Nephron progenitor cell (in vitro differentiated cells): ENCODE measurements around the gene GRM1.

Source experiments
- DNase-seq: peaks from one replicate; pipeline ENCODE4 v3.0.0; 2021
- H3K27ac Mint-ChIP-seq: 2 replicates; pipeline ENCODE4 v1.8.0; 2021; ENCODE audit warnings: mild to moderate bottlenecking, moderate library complexity, mixed read lengths
- H3K27me3 Mint-ChIP-seq: 2 replicates; pipeline ENCODE4 v1.8.0; 2021; ENCODE audit warnings: mild to moderate bottlenecking, low read depth, mixed read lengths; ENCODE audit not compliant: poor library complexity
- H3K36me3 Mint-ChIP-seq: 2 replicates; pipeline ENCODE4 v1.8.0; 2021; ENCODE audit warnings: low read depth, mixed read lengths
- H3K4me1 Mint-ChIP-seq: 2 replicates; pipeline ENCODE4 v1.8.0; 2021; ENCODE audit warnings: mixed read lengths
- H3K4me3 Mint-ChIP-seq: 2 replicates; pipeline ENCODE4 v1.8.0; 2021; ENCODE audit warnings: mild to moderate bottlenecking, moderate library complexity, mixed read lengths
- H3K9me3 Mint-ChIP-seq: 2 replicates; pipeline ENCODE4 v1.8.0; 2021; ENCODE audit warnings: mild to moderate bottlenecking, moderate library complexity, mixed read lengths
- CTCF ChIP-seq: fragments of 200-600 bp; sonication (generic); IDR thresholded peaks from 2 replicates; pipeline ENCODE4 v1.5.0; 2021; ENCODE audit warnings: antibody characterized with exemption

Gene GRM1

GRCh38 chr6:146087386-146087785 lies 58.5 kb downstream of the GRM1 start:
- DNase-seq: no peak
- H3K4me3 Mint-ChIP-seq: no peak overlapping the region

GRCh38 chr6:146090474-146090873 lies 61.6 kb downstream of the GRM1 start:
- Mint-ChIP-seq H3K27me3 (peaks cover 3% of the 10 kb centered on the region), H3K27ac (no peak overlapping the region), H3K4me3 (no peak overlapping the region), H3K9me3 (no peaks in the 10 kb centered on the region), H3K4me1 (no peaks in the 10 kb centered on the region), H3K36me3 (no peaks in the 10 kb centered on the region)
- no peak for TF ChIP-seq CTCF
- DNase-seq: no peak

More at GRCh38 chr6:146087386-146087785, 58.5 kb downstream of the GRM1 start:
- H3K27ac Mint-ChIP-seq: no peak overlapping the region
- H3K9me3 Mint-ChIP-seq: no peaks in the 10 kb centered on the region
- no peaks in the 10 kb centered on the region for H3K4me1 Mint-ChIP-seq
- H3K36me3 Mint-ChIP-seq: no peaks in the 10 kb centered on the region
- peaks cover 2% of the 10 kb centered on the region for H3K27me3 Mint-ChIP-seq
- no peak for TF ChIP-seq CTCF

GRCh38 chr6:146092961-146093686 lies 64.3 kb downstream of the GRM1 start:
- no peaks in the 10 kb centered on the region for H3K4me1 Mint-ChIP-seq
- no peak for DNase-seq
- H3K27me3 Mint-ChIP-seq: peaks cover 4% of the 10 kb centered on the region
- H3K27ac Mint-ChIP-seq: no peak overlapping the region
- TF ChIP-seq CTCF: no peak
- no peaks in the 10 kb centered on the region for H3K36me3 Mint-ChIP-seq
- H3K9me3 Mint-ChIP-seq: no peaks in the 10 kb centered on the region
- no peak overlapping the region for H3K4me3 Mint-ChIP-seq

GRCh38 chr6:146095481-146095880 lies 66.6 kb downstream of the GRM1 start:
- no peaks in the 10 kb centered on the region for H3K9me3 Mint-ChIP-seq
- H3K27ac Mint-ChIP-seq: no peak overlapping the region
- TF ChIP-seq CTCF: no peak
- no peaks in the 10 kb centered on the region for H3K36me3 Mint-ChIP-seq
- H3K27me3 Mint-ChIP-seq: peaks cover 4% of the 10 kb centered on the region
- H3K4me3 Mint-ChIP-seq: no peak overlapping the region
- DNase-seq: no peak
- no peaks in the 10 kb centered on the region for H3K4me1 Mint-ChIP-seq

- peaks cover 4% of the 10 kb centered on the region for H3K27me3 Mint-ChIP-seq
- H3K36me3 Mint-ChIP-seq: no peaks in the 10 kb centered on the region
- DNase-seq: no peak
- no peak for TF ChIP-seq CTCF
- H3K9me3 Mint-ChIP-seq: no peaks in the 10 kb centered on the region
- H3K27ac Mint-ChIP-seq: no peak overlapping the region
- H3K4me3 Mint-ChIP-seq: no peak overlapping the region
- no peaks in the 10 kb centered on the region for H3K4me1 Mint-ChIP-seq
These were observed 68.7 kb downstream of the GRM1 start for GRCh38 chr6:146097586-146097985.

GRCh38 chr6:146100776-146101175 lies 71.9 kb downstream of the GRM1 start:
- DNase-seq: no peak
- Mint-ChIP-seq H3K9me3 (no peaks in the 10 kb centered on the region), H3K4me1 (no peaks in the 10 kb centered on the region), H3K27ac (no peak overlapping the region), H3K36me3 (no peaks in the 10 kb centered on the region), H3K4me3 (no peak overlapping the region), H3K27me3 (no peaks in the 10 kb centered on the region)
- TF ChIP-seq CTCF: no peak
